NCI-H774 (cell line): ENCODE measurements around the gene ZBTB17.
"Not testable (repeated sequence)": the region's sequence is repeated elsewhere in the genome, so short reads cannot be mapped to it uniquely, and the experiment has no call there.

Experiments used
- DNase-seq: peaks from one replicate; lab custom pipeline; 2025; lab: John Stamatoyannopoulos, UW

Gene ZBTB17

GRCh38 chr1:15935056-15935950 is 40.6 kb downstream of the ZBTB17 start:
- no peak for DNase-seq

DNA sequence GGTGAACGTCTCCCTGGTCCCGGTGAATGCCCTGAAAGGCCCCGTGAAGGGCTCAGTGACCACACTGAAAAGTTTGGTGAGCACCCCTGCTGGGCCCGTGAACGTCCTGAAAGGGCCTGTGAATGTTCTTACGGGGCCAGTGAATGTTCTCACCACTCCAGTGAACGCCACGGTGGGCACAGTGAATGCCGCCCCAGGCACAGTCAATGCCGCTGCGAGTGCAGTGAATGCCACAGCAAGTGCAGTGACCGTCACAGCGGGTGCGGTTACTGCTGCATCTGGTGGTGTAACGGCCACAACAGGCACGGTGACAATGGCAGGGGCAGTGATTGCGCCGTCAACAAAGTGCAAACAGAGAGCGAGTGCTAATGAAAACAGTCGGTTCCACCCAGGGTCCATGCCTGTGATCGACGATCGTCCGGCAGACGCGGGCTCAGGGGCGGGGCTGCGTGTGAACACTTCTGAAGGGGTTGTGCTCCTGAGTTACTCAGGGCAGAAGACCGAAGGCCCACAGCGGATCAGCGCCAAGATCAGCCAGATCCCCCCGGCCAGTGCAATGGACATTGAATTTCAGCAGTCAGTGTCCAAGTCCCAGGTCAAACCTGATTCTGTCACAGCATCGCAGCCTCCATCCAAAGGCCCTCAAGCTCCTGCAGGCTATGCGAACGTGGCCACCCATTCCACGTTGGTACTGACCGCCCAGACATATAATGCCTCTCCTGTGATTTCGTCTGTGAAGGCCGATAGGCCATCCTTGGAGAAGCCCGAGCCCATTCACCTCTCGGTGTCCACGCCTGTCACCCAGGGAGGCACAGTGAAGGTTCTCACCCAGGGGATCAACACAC is 41.5 kb downstream of the ZBTB17 start:
- DNase-seq, result no peak

- DNase-seq, result no peak
Observed at GRCh38 chr1:15933684-15934083, 42.2 kb downstream of the ZBTB17 start.

- DNase-seq, result no peak
Observed at GRCh38 chr1:15932612-15933011, 43.3 kb downstream of the ZBTB17 start.

DNA sequence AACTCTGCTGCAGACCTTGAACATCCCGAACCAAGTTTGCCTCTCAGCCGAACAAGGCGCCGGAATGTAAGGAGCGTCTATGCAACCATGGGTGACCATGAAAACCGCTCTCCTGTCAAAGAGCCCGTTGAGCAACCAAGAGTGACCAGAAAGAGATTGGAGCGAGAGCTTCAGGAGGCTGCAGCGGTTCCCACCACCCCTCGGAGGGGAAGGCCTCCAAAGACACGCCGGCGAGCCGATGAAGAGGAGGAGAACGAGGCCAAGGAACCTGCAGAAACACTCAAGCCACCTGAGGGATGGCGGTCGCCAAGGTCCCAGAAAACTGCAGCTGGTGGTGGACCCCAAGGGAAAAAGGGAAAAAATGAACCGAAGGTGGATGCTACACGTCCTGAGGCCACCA is 44.0 kb downstream of the ZBTB17 start:
- DNase-seq, result no peak

DNA sequence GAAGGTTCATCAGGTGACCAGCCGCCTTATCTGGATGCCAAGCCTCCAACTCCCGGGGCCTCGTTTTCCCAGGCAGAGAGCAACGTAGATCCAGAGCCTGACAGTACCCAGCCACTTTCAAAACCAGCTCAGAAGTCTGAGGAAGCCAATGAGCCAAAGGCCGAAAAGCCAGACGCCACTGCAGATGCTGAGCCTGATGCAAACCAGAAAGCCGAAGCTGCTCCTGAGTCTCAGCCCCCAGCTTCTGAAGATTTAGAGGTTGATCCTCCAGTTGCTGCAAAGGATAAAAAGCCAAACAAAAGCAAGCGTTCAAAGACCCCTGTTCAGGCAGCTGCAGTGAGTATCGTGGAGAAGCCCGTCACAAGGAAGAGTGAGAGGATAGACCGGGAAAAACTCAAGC is 44.5 kb downstream of the ZBTB17 start:
- DNase-seq, result no peak

DNA sequence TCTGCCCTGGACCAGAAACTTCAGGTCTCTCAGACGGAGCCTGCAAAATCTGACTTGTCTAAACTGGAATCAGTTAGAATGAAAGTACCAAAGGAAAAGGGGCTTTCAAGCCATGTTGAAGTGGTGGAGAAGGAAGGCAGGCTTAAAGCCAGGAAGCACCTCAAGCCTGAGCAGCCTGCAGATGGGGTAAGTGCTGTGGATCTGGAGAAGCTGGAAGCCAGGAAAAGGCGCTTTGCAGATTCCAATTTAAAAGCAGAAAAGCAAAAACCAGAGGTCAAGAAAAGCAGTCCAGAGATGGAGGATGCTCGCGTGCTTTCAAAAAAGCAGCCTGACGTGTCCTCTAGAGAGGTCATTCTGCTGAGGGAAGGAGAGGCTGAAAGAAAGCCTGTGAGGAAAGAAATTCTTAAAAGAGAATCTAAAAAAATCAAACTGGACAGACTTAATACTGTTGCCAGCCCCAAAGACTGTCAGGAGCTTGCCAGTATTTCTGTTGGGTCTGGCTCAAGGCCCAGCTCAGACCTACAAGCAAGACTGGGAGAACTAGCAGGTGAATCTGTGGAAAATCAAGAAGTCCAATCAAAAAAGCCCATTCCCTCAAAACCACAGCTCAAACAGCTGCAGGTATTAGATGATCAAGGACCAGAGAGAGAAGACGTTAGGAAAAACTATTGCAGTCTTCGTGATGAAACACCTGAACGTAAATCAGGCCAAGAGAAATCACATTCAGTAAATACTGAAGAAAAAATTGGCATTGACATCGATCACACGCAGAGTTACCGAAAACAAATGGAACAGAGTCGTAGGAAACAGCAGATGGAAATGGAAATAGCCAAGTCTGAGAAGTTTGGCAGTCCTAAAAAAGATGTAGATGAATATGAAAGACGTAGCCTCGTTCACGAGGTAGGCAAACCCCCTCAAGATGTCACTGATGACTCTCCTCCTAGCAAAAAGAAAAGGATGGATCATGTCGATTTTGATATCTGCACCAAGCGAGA is 46.6 kb downstream of the ZBTB17 start:
- DNase-seq, result no peak

GRCh38 chr1:15926448-15926847 is 49.5 kb downstream of the ZBTB17 start:
- not testable (repeated sequence) for DNase-seq

DNA sequence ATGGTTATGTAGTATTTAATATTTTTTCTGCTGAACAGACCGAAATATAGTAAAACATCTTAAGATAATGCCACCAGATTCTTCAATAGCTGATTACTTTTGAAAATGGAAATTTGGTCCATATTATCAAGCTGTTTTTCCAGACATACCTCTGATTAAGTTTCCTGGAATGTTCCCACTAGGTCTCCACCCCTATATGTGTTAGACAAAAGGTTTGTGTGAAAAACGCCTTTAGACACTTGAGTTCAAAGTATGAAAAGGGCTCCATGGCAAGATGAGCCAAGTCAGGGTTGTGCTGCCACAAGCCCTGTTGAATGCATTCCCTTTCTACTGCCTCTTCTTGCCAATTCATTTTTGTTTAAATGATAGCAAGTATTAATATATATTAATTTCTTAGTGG is 52.7 kb downstream of the ZBTB17 start:
- DNase-seq, result no peak

DNA sequence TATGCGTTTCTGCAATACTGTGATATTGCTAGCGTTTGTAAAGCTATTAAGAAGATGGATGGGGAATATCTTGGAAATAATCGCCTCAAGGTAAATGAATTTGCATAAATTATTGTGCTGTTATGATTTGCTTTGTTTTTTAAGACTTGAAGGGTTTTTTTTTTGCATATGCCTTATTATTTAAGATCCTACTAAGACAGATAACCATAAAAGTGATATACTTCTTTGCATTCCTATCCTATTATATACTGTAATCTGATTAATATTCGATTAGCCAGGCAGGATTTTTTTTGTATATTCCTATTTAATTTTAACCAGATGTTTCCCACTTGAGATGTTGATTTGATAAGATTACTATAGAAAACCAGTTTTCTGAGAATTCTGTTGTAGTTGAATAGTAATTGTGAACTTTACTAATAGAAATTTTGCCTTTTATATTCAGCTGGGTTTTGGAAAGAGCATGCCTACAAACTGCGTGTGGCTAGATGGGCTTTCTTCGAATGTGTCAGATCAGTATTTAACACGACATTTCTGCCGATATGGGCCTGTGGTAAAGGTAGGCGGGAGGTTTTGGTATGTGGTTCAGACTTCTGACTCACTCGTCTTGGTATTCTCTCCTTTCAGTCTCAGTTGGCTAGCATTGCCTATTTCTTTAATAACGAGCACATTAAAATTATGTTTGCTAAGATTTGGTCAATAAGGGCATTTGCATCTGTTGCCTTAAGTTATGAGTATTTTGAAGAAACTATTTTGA is 56.8 kb downstream of the ZBTB17 start:
- no peak for DNase-seq

DNA sequence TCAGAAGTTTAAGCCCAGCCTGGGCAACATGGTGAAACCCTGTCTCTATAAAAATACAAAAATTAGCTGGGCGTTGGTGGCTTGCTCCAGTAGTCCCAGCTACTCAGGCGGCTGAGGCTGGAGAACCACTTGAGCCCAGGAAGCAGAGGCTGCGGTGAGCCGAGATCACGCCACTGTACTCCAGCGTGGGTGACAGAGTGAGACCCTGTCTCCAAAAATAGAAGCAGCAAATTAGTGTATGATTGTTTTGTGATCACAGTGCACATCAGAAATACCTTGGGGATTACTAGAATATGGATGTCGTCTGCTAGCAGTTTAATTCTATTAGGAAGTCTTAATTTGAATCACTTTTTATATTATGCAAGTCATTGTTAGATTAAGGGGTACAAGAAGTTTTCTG is 59.0 kb downstream of the ZBTB17 start:
- DNase-seq, result no peak

GRCh38 chr1:15916417-15916816 is 59.5 kb downstream of the ZBTB17 start:
- DNase-seq, result no peak

- no peak for DNase-seq
Observed at GRCh38 chr1:15915991-15916390, 59.9 kb downstream of the ZBTB17 start.

DNA sequence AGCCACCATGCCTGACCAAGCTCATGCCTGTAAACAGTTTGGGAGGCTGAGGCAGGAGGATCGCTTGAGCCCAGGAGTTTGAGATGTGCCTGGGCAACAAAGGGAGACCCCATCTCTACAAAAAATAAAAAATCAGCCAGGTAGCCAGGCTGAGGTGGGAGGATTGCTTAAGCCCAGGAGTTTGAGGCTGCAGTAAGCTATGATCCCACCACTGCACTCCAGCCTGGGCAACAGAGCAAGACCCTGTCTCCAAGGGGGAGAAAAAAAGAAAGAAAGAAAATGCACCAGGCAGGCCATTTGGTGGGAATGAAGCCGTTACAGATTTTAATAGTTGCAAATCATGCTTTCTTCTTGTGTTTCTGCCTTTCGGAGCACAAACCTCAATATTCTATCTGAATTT is 62.3 kb downstream of the ZBTB17 start:
- not testable (repeated sequence) for DNase-seq

GRCh38 chr1:15911927-15912326 is 64.0 kb downstream of the ZBTB17 start:
- no peak for DNase-seq

DNA sequence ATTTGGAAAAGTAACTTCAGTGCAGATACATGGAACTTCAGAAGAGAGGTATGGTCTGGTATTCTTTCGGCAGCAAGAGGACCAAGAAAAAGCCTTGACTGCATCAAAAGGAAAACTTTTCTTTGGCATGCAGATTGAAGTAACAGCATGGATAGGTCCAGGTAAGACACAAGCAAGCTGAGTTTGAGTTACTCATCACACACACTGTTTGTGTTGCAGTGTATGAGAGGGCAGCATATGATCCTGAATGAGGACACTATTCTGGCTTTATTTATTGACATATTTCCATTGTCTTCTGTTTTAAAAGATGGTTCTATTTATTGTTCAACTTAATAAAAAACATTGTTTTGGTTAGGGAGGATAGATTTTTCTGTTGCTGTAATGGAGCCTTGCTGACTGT is 64.8 kb downstream of the ZBTB17 start:
- DNase-seq, result no peak

DNA sequence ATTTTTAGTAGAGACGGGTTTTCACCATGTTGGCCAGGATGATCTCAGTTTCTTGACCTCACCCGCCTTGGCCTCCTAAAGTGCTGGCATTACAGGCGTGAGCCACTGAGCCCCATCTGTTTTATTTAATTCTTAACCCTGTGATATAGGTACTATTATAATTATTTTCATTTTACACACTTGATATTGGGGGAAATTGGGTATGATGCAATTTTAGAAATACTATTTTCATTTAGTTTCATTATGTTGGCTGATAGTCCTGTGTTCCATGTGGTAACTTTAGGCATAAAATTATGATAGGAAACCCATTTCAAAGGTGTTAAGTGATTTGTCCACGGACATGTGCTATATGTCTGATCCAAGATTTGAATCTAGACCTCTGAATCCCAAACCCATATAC is 67.3 kb downstream of the ZBTB17 start:
- DNase-seq, result no peak

DNA sequence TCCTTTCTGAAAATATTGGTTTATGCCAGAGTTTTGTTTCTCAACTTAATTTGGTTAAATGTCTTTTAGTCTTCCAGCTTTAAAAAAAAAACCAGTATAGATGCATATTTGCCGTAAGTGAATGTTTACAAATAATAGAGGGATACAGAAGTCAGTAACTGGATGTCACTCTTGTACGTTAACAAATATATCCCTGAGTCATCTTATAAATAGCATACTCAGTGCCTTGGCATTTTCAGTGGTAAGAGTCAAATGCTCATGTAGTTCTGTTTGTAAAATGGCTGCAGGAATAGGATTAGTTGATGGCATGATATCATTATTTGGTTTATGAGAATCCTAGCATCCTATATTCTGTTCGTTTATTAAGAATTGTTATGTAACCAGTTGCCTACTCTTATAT is 73.0 kb downstream of the ZBTB17 start:
- DNase-seq, result no peak

GRCh38 chr1:15900662-15901279 is 75.1 kb downstream of the ZBTB17 start:
- no peak for DNase-seq

DNA sequence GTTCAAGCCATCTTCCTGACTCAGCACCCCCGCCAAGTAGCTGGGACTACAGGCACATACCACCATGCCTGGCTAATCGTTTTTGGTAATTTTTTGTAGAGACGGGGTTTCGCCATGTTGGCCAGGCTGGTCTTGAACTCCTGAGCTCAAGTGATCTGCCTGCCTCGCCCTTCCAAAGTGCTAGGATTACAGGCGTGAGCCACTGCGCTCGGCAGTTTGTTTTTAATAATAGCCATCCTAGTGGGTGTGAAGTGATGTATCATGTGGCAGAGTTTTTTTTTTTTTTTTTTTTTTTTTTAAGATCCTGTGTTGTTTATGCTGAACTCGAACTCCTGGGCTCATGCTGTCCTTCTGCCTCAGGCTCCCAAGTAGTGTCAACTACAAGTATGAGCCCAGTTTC is 76.6 kb downstream of the ZBTB17 start:
- DNase-seq, result no peak
